SK-N-SH treated with all-trans-retinoic acid at 6 μM for 48 hours (cell line): Measurements from ENCODE around the gene HHAT.

Experiments used
- ATAC-seq: fragments of 200-7000 bp; cut with Tn5 transposase; 3 replicates; pipeline ENCODE4 v1.9.1; 2020; ENCODE audit warnings: mild to moderate bottlenecking, moderate library complexity
- ARNTL ChIP-seq: fragments of 450-650 bp; formaldehyde crosslinking; IDR thresholded peaks from 2 replicates; pipeline ENCODE4 v1.5.0; 2020; ENCODE audit warnings: low read depth, mild to moderate bottlenecking, moderate library complexity, borderline replicate concordance
- BACH2 ChIP-seq: fragments of 250-450 bp; sonication (Bioruptor Pico); IDR thresholded peaks from 2 replicates; pipeline ENCODE4 v1.9.0; 2021; ENCODE audit warnings: mild to moderate bottlenecking, borderline replicate concordance
- CREB5 ChIP-seq: fragments of 250-450 bp; sonication (Bioruptor Pico); IDR thresholded peaks from 2 replicates; pipeline ENCODE4 v1.5.1; 2020; ENCODE audit warnings: low read depth, mild to moderate bottlenecking, moderate library complexity
- CSDC2 ChIP-seq: fragments of 250-450 bp; sonication (Bioruptor Pico); IDR thresholded peaks from 2 replicates; pipeline ENCODE4 v1.5.0; 2020; ENCODE audit warnings: mild to moderate bottlenecking, moderate library complexity
- ESRRG ChIP-seq: fragments of 250-450 bp; sonication (Bioruptor Pico); IDR thresholded peaks from 2 replicates; pipeline ENCODE4 v1.6.1; 2021; ENCODE audit warnings: mild to moderate bottlenecking
- GLIS3 ChIP-seq: fragments of 250-450 bp; sonication (Bioruptor Pico); IDR thresholded peaks from 2 replicates; pipeline ENCODE4 v1.5.0; 2020; ENCODE audit warnings: mild to moderate bottlenecking, moderate library complexity
- OSR1 ChIP-seq: fragments of 250-450 bp; sonication (Bioruptor Pico); IDR thresholded peaks from 2 replicates; pipeline ENCODE4 v1.8.0; 2022; ENCODE audit warnings: moderate library complexity, mild to moderate bottlenecking, inconsistent platforms
- PATZ1 ChIP-seq: fragments of 250-450 bp; sonication (Bioruptor Pico); IDR thresholded peaks from 2 replicates; pipeline ENCODE4 v1.8.0; 2020; ENCODE audit warnings: mild to moderate bottlenecking, moderate library complexity, borderline replicate concordance
- POU6F1 ChIP-seq: fragments of 250-450 bp; sonication (Bioruptor Pico); IDR thresholded peaks from 2 replicates; pipeline ENCODE4 v1.8.0; 2021; ENCODE audit warnings: low read depth, mild to moderate bottlenecking, moderate library complexity, borderline replicate concordance
- PPARA ChIP-seq: fragments of 250-450 bp; sonication (Bioruptor Pico); IDR thresholded peaks from 2 replicates; pipeline ENCODE4 v1.5.0; 2020; ENCODE audit warnings: mild to moderate bottlenecking, borderline replicate concordance
- RARB ChIP-seq: fragments of 250-450 bp; sonication (Bioruptor Pico); IDR thresholded peaks from 2 replicates; pipeline ENCODE4 v1.8.0; 2021; ENCODE audit warnings: mild to moderate bottlenecking, moderate library complexity
- SNAI2 ChIP-seq: fragments of 250-450 bp; sonication (Bioruptor Pico); IDR thresholded peaks from 2 replicates; pipeline ENCODE4 v1.5.0; 2020; ENCODE audit warnings: mild to moderate bottlenecking, moderate library complexity
- TCF4 ChIP-seq: fragments of 250-450 bp; sonication (Bioruptor Pico); IDR thresholded peaks from 2 replicates; pipeline ENCODE4 v1.8.0; 2021; ENCODE audit warnings: mild to moderate bottlenecking, moderate library complexity, borderline replicate concordance
- TOX ChIP-seq: fragments of 250-450 bp; sonication (Bioruptor Pico); IDR thresholded peaks from 2 replicates; pipeline ENCODE4 v1.8.0; 2021; ENCODE audit warnings: mild to moderate bottlenecking, moderate library complexity, borderline replicate concordance
- TSHZ2 ChIP-seq: fragments of 250-450 bp; sonication (Bioruptor Pico); IDR thresholded peaks from 2 replicates; pipeline ENCODE4 v1.5.0; 2020; ENCODE audit warnings: mild to moderate bottlenecking, moderate library complexity
- ZC3H10 ChIP-seq: fragments of 250-450 bp; sonication (Bioruptor Pico); IDR thresholded peaks from 2 replicates; pipeline ENCODE4 v1.5.1; 2021; ENCODE audit warnings: mild to moderate bottlenecking, moderate library complexity
- ZFP3 ChIP-seq: fragments of 250-450 bp; sonication (Bioruptor Pico); IDR thresholded peaks from 2 replicates; pipeline ENCODE4 v1.5.0; 2020; ENCODE audit warnings: mild to moderate bottlenecking, moderate library complexity
- ZFP30 ChIP-seq: fragments of 450-650 bp; formaldehyde crosslinking; IDR thresholded peaks from 2 replicates; pipeline ENCODE4 v1.5.0; 2022; ENCODE audit warnings: mild to moderate bottlenecking, moderate library complexity
- ZNF565 ChIP-seq: fragments of 450-650 bp; formaldehyde crosslinking; conservative IDR thresholded peaks from 2 replicates; pipeline ENCODE4 v1.5.0; 2020; ENCODE audit warnings: low read depth, mild to moderate bottlenecking, moderate library complexity
- ZNF70 ChIP-seq: fragments of 450-650 bp; formaldehyde crosslinking; IDR thresholded peaks from 2 replicates; pipeline ENCODE4 v1.5.0; 2020; ENCODE audit warnings: mild to moderate bottlenecking, moderate library complexity
- TF ChIP-seq, protein P1 (sequence below): fragments of 250-450 bp; sonication (Bioruptor Pico); IDR thresholded peaks from 2 replicates; pipeline ENCODE4 v1.5.1; 2021; ENCODE audit warnings: mild to moderate bottlenecking, moderate library complexity

The HHAT gene

DNA sequence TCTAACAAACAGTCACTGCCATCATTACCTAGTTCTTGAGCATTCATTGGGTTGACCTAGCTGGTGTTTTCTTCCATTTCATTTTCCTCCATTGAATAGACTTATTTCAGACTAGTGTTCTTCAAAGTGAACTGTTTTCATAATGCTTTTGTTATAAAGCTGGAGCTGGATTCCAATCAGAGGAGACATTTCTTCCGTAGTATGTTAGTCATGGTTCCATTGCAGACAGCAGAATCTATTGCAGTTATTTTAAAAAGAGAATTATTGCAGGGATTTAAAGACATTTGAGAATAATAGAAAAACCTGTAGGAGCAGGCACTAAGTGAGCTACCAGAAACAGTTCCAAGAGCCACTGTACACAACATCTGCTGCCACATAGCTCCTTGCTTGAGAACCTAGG is 50.0 kb downstream of the HHAT start:
- ATAC-seq, result no peak
- TF ChIP-seq ESRRG (CRISPR knock-in tag) (no peak), ZC3H10 (CRISPR knock-in tag) (no peak), PATZ1 (CRISPR knock-in tag) (no peak), SNAI2 (CRISPR knock-in tag) (no peak), BACH2 (CRISPR knock-in tag) (no peak), ZFP3 (CRISPR knock-in tag) (no peak), TOX (CRISPR knock-in tag) (no peak), ZNF70 (CRISPR knock-in tag) (no peak), ZNF565 (no peak), RARB (CRISPR knock-in tag) (no peak), ZFP30 (CRISPR knock-in tag) (no peak), ARNTL (no peak), POU6F1 (CRISPR knock-in tag) (no peak), CSDC2 (CRISPR knock-in tag) (no peak), OSR1 (CRISPR knock-in tag) (no peak), TCF4 (CRISPR knock-in tag) (no peak)
- TF ChIP-seq, protein P1, sequence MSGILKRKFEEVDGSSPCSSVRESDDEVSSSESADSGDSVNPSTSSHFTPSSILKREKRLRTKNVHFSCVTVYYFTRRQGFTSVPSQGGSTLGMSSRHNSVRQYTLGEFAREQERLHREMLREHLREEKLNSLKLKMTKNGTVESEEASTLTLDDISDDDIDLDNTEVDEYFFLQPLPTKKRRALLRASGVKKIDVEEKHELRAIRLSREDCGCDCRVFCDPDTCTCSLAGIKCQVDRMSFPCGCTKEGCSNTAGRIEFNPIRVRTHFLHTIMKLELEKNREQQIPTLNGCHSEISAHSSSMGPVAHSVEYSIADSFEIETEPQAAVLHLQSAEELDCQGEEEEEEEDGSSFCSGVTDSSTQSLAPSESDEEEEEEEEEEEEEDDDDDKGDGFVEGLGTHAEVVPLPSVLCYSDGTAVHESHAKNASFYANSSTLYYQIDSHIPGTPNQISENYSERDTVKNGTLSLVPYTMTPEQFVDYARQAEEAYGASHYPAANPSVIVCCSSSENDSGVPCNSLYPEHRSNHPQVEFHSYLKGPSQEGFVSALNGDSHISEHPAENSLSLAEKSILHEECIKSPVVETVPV (CRISPR knock-in tag), result no peak

DNA sequence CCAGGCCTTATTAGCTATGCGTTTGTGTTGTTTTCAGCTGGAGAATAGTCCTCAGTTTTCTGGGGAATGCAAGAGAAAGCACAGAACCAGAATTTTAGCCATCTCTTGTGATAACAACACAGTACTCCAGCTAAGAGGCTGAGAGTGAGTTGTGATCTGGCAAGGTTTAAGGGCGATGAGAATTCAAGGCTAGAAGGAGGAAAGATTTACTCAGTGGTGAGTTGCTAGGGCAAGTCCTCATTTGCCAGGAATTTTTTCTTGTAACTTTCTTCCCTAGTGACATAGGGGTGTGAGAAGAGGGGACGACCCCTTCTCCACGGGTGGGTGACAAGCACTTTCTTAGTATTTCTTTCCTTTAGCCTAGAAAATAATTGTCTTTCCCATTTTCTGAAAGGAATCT is 53.2 kb downstream of the HHAT start:
- ATAC-seq, result no peak
- TF ChIP-seq ZFP30 (CRISPR knock-in tag) (no peak), OSR1 (CRISPR knock-in tag) (no peak), PPARA (CRISPR knock-in tag) (no peak)

- TF ChIP-seq CREB5 (CRISPR knock-in tag) (no peak), ARNTL (no peak), PATZ1 (CRISPR knock-in tag) (no peak), TSHZ2 (no peak), ZFP3 (CRISPR knock-in tag) (no peak), GLIS3 (CRISPR knock-in tag) (no peak), TOX (CRISPR knock-in tag) (no peak), ESRRG (CRISPR knock-in tag) (no peak), ZNF565 (no peak)
- ATAC-seq, result no peak
Observed at GRCh38 chr1:210384625-210385024, 55.9 kb downstream of the HHAT start.
